Measurements from ENCODE around the gene DDC. TPM values are rescaled to one million over a fixed set of nuclear protein-coding genes. Genes with fewer than 3 reads are reported as not detected.

DDC gene
- total RNA-seq = 37.3 and 44.6 TPM in 2 replicates
- long read RNA-seq, transcript DDC-201 (15 exons, 1,938 nt) = minor isoform, 59 of 151 reads
- long read RNA-seq, transcript DDC-207 (15 exons, 2,041 nt) = major isoform, 63 of 151 reads
- long read RNA-seq, transcript DDC-214 (14 exons, 1,839 nt) = minor isoform, 8 of 151 reads
- long read RNA-seq, partial matches to known transcripts = 5 of 151 reads
- long read RNA-seq, other reads (novel, unspliced or antisense) = 15 of 151 reads

- Mint-ChIP-seq H3K36me3 (ENCODE audit: insufficient read depth) (no peaks in the 10 kb centered on the region), H3K27ac (peak within 1 kb of the TSS; percentile 93), H3K4me3 (ENCODE audit: low read depth) (peak within 1 kb of the TSS; percentile 64), H3K9me3 (ENCODE audit: low read depth) (no peaks in the 10 kb centered on the region), H3K27me3 (no peaks in the 10 kb centered on the region), H3K4me1 (ENCODE audit: low read depth) (peaks cover 32% of the 10 kb centered on the region)
- DNase-seq (ENCODE audit: low spot score, unreplicated experiment) = no peak
- TF ChIP-seq CTCF (IDR thresholded peaks at IDR 0.05; ENCODE audit: unreplicated experiment) = no peak
These were observed at the start of gene DDC for GRCh38 chr7:50564640-50565558. Gene DDC (minus strand): TSS chr7:50565405. CDS start chr7:50544085, 21,320 bp downstream.

- Mint-ChIP-seq H3K27ac (no peak overlapping the region), H3K36me3 (ENCODE audit: insufficient read depth) (peaks cover 9% of the 10 kb centered on the region), H3K9me3 (ENCODE audit: low read depth) (no peaks in the 10 kb centered on the region), H3K4me1 (ENCODE audit: low read depth) (peaks cover 20% of the 10 kb centered on the region), H3K27me3 (no peaks in the 10 kb centered on the region), H3K4me3 (ENCODE audit: low read depth) (no peak overlapping the region)
- TF ChIP-seq CTCF (IDR thresholded peaks at IDR 0.05; ENCODE audit: unreplicated experiment) = no peak
- DNase-seq (ENCODE audit: low spot score, unreplicated experiment) = no peak
These were observed 48.3 kb upstream of the DDC start for GRCh38 chr7:50613473-50613872.

GRCh38 chr7:50612704-50613103 is 47.5 kb upstream of the DDC start:
- Mint-ChIP-seq H3K27me3 (no peaks in the 10 kb centered on the region), H3K4me1 (ENCODE audit: low read depth) (peaks cover 20% of the 10 kb centered on the region), H3K27ac (no peak overlapping the region), H3K4me3 (ENCODE audit: low read depth) (no peak overlapping the region), H3K9me3 (ENCODE audit: low read depth) (no peaks in the 10 kb centered on the region), H3K36me3 (ENCODE audit: insufficient read depth) (peaks cover 9% of the 10 kb centered on the region)
- no peak for DNase-seq (ENCODE audit: low spot score, unreplicated experiment)
- no peak for TF ChIP-seq CTCF (IDR thresholded peaks at IDR 0.05; ENCODE audit: unreplicated experiment)

GRCh38 chr7:50610521-50611277 is 45.5 kb upstream of the DDC start:
- H3K27me3 Mint-ChIP-seq = no peaks in the 10 kb centered on the region
- DNase-seq (ENCODE audit: low spot score, unreplicated experiment) = no peak
- H3K4me1 Mint-ChIP-seq (ENCODE audit: low read depth) = peaks cover 13% of the 10 kb centered on the region
- peaks cover 8% of the 10 kb centered on the region for H3K36me3 Mint-ChIP-seq (ENCODE audit: insufficient read depth)
- no peak overlapping the region for H3K27ac Mint-ChIP-seq
- no peaks in the 10 kb centered on the region for H3K9me3 Mint-ChIP-seq (ENCODE audit: low read depth)
- TF ChIP-seq CTCF (IDR thresholded peaks at IDR 0.05; ENCODE audit: unreplicated experiment) = no peak
- no peak overlapping the region for H3K4me3 Mint-ChIP-seq (ENCODE audit: low read depth)

Data from progenitor cell of endocrine pancreas (in vitro differentiated cells).